ENCODE results near the gene MAP4K1.
A peak's percentile ranks its signal among the peaks of the same experiment; 100 is the strongest.
"Not testable (repeated sequence)": the region's sequence is repeated elsewhere in the genome, so short reads cannot be mapped to it uniquely, and the experiment has no call there.

MAP4K1 gene

GRCh38 chr19:38650911-38651584 is 33.3 kb upstream of the MAP4K1 start:
- DNase-seq (ENCODE audit: low read depth), result no peak

DNA sequence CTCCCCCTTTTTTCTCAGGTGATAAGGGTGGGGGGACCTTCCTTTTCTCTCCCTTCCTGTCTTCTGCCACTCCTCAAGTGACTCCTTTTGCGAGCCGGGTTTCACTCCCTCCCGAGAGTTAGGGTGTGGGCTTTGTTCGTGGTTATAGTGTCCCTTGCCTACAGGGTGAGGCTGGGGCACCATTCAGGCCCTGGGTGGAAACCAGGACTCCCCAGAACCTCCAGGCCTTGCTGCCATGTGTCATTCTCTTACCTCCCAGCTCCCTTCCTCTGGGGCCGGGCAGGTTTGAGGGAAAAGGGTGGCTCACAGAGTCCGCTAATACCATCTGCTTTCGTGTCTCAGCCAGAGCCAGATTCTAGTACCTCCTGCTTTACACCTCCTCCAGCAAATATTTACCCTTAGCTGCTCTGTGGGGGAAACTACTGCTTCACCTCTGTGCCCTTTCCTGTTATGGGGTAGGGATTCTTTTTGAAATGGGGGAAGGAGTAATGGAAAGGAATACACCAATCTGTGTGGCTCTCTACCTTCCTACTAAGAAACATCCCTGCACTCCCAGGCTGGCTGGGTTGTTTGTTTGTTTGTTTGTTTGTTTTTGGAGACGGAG is 32.5 kb upstream of the MAP4K1 start:
- DNase-seq (ENCODE audit: low read depth), result no peak

DNA sequence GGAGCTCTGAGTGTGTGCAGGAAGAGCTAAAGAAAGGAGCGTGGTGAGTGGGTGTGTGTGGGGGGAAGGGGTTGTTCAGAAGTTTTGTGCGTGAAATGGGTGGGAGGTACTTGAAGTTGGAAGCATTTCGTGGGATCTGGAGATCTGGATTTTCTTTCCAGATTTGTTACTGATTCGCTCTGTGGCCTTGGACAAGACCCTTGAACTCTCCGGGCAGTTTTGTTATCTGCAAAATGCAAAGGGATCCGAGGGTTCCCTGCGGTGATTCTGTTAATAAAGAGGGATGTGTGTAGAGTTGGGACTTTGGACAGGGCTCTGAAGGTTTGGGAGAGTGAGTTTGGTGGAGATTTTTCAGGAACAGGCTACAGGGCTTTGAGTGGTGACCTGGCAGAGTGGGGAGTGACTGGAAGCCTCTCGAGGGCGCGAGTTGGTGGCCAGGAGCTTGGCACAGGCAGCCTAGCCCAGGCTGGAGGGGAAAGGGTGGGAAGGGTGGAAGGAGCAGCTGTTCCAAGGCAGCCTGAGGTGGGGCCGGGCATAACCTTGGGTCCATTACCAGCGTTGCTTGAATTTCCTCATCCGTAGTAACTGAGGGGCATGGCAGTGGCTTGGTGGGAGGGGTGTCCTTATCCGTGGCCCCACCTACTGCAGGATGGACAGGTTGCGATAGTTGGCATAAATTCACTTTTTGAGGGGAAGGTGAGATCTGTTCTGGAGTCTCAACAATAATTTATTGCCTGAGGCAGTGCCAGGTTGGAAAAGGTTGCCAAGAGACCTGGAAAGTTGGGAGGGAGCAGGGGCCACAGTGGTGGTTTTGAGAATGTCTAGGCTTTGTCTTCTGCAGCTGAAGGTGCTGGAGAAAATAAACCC is 31.8 kb upstream of the MAP4K1 start:
- no peak for DNase-seq (ENCODE audit: low read depth)

DNA sequence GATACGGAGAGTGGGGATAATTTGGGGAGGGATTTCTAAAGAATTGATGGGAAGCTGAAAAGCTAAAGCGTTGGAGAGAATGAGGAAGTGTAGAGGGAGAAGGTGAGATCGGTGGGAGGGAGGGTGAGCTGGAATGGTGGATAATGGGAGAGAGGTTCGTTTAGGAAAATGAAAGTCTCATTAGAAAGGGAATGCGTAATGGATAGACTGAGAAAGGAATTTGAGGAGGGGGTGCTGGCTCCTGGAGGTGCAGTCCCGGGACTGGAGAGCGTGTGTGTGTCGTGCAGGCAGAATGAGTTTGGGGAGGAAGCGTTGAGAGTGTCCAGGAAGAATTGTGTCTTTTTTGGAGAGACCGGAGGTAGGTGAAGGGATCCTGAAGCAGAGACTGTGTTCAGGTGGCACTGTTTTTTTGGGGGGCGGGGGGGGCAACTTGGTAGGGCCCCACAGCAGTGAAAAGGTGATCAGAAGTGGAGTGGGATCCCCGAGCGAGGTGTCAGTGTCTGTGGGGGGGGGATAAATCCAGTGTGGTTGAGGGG is 31.1 kb upstream of the MAP4K1 start:
- DNase-seq (ENCODE audit: low read depth), result no peak

DNA sequence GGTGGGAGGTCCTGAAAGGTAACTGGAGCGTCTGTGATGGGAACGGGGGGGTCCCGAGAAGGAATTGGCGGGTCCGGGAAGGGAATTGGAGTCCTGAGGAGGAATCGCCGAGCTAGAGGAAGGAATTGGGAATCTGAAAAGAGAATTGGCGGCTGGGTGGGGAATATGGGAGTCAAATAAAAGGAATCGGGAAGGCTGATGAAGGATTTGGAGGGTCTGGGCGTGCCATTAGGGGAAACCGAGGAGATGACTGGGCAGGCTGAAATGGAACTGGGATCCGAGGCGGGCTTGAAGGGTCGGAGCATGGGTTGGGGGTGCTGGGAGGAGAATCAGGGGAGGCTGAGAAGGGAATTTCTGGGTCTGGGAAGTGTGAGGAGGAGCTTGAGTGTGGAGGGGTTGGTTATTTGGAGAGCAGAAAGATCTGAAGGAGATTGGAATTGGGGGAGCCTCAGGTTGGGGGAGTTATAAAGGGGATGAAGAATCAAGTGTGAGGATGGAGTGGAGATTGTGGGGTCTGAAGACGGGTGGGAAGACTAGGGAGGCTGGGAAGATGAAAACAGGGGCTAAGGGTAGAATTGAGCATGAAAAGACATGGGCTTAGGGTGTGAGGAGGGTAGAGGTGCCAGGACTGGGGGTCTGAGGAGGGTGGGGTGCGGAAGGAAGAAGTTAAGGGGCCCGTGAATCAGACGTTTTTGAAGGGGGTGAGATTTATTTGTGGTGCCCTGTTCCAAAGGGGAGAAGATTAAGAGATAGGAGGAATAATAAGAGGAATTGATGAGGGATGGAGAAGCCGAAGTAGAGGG is 30.4 kb upstream of the MAP4K1 start:
- DNase-seq (ENCODE audit: low read depth), result no peak

DNA sequence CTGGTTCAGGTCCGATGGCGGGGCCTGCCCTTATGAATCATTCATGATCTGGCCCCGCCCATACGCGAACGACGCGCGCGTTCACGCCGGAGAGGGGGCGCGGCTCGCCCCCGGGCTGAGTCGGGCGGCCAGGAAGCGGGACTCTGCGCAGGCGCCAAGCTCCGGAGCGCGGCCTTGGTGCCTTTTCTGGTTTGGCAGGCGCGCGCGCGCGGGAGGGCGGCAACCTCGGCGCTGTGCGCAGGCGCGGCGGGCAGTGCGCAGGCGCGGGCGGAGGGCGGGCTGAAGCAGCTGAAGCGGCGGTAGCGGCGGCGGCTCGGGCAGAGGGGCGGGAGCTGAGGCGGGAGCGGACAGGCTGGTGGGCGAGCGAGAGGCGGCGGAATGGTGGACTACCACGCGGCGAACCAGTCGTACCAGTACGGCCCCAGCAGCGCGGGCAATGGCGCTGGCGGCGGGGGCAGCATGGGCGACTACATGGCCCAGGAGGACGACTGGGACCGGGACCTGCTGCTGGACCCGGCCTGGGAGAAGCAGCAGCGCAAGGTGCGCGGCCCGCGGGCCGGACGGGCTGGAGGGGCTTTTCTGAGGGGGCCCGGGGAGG is 29.7 kb upstream of the MAP4K1 start, which contains the start of gene ACTN4:
Gene ACTN4 (plus strand): TSS at position 282 of the 598 bp plus-strand sequence. CDS start 97 bp downstream, at position 379.
- DNase-seq (ENCODE audit: low read depth), result peak; percentile 100

- no peak for DNase-seq (ENCODE audit: low read depth)
These were observed 27.0 kb upstream of the MAP4K1 start for GRCh38 chr19:38644719-38645118.

- no peak for DNase-seq (ENCODE audit: low read depth)
These were observed 24.4 kb upstream of the MAP4K1 start for GRCh38 chr19:38642176-38642575.

DNA sequence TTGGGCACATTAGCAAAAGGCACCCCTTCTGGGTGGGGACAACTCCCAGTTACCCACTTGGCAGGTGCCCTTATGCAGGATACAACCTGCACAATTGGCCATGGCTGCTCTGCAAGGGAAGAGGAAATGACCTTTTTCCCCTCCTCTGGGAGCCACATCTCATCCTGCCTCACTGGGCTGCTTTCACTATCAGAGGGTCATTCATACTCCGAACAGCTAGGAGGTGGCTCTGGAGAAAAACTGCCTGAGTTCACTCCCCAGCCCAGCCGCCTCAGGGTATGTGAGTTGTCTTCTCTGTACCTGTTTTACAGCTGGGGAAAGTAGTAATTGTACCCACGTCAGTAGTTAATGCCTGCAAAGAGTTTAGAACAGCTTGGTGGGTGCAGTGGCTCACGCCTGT is 22.6 kb upstream of the MAP4K1 start:
- no peak for DNase-seq (ENCODE audit: low read depth)

- no peak for DNase-seq (ENCODE audit: low read depth)
These were observed 21.9 kb upstream of the MAP4K1 start for GRCh38 chr19:38639679-38640078.

DNA sequence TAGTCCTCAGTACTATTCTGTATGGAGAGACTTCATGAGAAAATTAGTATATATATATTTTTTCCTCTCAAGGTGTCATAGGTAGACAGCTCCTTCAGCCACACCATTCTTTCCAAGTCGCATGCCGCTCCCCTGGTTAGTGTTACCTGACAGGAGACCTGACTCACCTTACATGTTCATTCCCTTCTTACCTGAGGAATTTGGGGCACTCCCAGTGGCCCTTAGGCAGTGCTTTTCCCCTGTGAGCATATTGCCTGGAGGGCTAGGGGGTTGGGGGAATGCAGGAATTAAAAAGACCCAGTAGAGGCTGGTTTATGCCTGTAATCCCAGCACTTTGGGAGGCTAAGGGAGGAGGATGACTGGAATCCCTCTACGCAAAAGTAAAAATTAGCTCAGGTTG is 20.7 kb upstream of the MAP4K1 start:
- no peak for DNase-seq (ENCODE audit: low read depth)

- DNase-seq (ENCODE audit: low read depth), result no peak
These were observed 18.0 kb upstream of the MAP4K1 start for GRCh38 chr19:38635483-38636399.

- peak; percentile 75 for DNase-seq (ENCODE audit: low read depth)
These were observed 17.2 kb upstream of the MAP4K1 start for GRCh38 chr19:38634757-38635482.

DNA sequence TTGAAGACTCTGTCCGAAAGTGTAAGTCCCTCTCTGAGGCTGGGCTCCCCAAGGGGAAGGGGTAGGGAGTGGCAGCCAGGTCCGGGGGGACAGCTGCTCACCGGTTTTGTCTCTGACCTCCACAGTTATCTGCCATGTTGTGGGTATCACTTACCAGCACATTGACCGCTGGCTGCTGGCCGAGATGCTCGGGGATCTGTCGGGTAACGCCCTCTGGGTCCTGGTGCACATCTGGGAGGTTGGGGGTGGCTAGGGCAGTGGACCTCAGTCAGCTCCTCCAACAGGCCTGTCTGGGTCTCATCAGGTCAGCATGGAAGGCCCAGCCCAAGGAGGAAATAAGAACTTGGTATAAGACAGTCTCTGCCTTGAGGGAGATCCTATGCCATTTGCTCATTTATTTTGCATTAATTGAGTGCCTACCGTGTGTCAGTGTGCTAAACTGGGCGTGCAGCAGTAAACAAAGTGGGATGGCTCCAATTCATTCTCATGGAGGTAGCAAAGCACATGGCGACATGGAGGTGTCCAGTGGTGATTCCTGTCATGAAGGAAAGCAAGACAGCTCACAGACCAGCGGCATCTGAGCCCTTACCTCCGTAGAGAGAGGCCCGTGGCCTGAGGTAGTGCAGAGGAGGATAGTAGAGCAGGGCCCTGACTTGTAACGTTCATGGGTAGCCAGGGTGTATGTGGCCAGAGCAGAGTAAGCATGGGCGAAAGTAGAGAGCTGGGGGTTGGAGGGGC is 14.9 kb upstream of the MAP4K1 start:
- no peak for DNase-seq (ENCODE audit: low read depth)

DNA sequence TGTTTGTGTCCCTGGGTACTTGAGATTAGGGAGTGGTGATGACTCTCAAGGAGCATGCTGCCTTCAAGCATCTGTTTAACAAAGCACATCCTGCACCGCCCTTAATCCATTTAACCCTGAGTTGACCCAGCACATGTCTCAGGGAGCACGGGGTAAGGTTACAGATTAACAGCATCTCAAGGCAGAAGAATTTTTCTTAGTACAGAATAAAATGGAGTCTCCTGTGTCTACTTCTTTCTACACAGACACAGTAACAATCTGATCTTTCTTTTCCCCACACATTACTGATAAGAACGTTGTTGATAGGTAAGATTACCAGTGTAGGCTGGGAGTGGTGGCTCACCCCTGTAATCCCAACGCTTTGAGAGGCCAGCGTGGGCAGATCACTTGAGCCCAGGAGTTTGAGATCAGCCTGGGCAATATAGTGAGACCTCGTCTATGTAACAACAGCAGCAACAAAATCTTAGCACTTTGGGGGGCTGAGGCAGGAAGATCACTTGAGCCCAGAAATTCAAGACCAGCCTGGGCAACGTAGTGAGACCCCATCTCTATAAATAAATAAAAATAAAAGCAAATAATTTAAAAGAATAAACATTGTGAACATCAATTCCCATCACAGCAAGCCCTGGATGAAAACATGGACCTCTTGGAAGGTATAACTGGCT is 14.2 kb upstream of the MAP4K1 start:
- DNase-seq (ENCODE audit: low read depth), result not testable (repeated sequence)

DNA sequence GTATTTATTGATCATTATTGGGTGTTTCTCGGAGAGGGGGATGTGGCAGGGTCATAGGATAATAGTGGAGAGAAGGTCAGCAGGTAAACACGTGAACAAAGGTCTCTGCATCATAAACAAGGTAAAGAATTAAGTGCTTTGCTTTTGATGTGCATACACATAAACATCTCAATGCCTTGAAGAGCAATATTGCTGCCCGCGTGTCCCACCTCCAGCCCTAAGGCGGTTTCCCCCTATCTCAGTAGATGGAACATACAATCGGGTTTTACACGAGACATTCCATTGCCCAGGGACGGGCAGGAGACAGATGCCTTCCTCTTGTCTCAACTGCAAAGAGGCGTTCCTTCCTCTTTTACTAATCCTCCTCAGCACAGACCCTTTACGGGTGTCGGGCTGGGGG is 13.5 kb upstream of the MAP4K1 start:
- not testable (repeated sequence) for DNase-seq (ENCODE audit: low read depth)

DNA sequence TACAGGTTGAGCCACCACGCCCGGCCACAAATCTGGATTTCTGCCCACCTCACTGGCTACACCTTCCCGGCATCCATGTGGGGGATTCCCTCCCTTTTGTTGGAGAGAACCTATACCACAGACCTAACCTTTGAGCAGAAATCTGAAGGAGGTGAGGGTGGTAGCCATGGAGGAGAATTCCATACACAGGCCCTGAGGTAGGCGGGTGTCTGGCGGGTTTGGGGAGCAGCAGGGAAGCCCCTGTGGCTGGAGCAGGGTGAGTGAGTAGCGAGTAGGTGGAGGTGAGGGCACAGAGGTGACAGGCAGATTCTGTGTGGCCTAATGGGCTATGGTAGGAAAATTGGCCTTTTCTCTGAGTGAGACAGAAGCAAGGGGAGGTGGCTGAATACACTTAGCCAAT is 11.8 kb upstream of the MAP4K1 start:
- DNase-seq (ENCODE audit: low read depth), result no peak

DNA sequence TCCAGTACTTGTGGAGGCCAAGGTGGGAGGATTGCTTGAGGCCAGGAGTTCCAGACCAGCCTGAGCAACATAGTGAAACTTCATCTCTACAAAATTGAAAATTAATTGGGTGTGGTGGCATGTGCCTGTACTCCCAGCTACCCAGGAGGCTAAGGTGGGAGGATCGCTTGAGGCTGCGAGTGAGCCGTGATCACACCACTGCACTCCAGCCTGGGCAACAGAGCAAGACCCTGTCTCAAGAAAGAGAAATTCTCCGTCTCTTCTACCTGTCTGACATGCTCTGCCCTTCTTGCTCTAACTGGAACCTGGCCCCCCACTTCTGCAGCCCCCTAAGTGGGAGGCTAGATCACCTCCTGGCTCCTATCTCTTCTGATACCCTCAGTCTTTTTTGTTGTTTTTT is 8.6 kb upstream of the MAP4K1 start:
- DNase-seq (ENCODE audit: low read depth), result no peak
